ENCODE results near the gene ASIC2.

Gene ASIC2

GRCh38 chr17:33242375-33243124 is 50.5 kb downstream of the ASIC2 start:
- DNase-seq: no peak

DNA sequence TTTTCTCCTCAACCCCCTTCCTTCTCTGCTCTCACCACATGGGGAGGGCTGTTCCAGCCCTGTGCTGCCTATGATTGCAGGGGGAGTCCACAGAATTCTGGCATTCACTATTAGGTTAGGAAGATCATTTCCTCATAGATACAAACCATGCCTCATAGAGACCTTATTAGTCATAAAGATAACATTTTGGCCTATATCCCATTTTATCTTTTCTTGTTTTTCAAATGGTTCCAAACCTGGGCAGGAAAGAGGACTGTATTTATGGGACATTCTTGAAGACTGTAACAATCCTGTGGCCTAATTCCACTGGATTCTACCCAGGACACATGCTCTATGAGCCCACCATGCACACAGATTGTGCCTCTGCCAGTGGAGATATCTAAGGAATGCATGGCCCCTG is 51.7 kb downstream of the ASIC2 start:
- DNase-seq: no peak

DNA sequence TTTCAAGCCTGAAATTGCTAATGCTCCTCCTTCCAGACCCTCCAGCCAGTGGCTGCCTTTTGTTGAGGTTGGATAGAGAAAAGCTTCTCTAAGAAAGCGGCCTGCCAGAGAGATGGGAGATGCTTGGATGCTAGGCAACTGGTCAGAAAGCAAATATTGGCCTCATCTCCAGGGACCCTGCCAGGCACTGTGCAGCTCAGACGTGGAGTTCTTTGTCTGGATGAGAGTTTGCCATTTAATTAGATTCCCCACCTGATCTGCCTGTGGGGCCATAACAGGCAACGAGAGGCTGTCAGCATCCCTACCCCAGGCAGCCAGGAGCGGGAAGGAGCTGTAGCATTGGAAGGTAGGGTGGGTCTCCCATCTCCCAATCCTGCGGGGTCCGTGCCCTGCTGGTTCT is 52.7 kb downstream of the ASIC2 start:
- DNase-seq: no peak

DNA sequence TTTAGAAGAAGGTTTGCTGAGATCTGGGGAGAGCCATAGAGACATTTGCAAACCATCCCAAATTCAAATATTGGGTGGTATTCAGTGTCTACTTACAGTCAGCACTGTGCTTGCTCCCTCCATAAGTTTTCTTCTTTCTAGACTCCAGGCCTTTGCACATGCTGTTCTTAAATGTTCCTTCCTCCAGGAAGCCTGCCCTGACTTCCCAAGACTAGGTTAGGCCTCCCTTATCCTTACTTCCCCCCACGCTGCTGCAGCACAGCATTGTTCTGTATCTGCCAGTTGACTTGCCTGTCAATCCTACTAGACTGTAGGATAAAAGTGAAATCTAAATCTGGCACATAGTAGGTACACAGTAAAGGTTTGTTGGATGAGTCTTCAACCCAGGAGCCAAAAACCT is 53.4 kb downstream of the ASIC2 start:
- DNase-seq: no peak

- DNase-seq: no peak
These were observed 58.0 kb downstream of the ASIC2 start for GRCh38 chr17:33234930-33235685.

DNA sequence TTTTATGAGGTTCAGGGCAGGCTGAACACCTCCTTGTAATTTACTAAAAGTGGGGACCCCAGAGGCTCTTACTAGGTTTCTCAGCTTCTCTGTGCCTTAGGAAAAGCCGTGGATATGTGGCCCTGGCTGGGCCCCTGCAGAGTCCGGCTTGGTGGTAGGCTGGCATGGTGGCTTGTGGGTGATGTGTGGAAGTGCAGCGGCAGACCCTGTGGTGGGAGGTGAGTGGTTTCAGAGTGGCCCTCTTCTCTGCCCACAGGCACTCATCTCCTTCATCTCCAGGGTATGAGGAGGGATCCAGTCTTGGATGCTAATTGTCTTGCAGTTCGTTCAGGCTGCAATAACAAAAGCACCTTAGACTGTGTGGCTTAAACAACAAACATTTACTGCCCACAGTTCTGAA is 58.9 kb downstream of the ASIC2 start:
- no peak for DNase-seq

DNA sequence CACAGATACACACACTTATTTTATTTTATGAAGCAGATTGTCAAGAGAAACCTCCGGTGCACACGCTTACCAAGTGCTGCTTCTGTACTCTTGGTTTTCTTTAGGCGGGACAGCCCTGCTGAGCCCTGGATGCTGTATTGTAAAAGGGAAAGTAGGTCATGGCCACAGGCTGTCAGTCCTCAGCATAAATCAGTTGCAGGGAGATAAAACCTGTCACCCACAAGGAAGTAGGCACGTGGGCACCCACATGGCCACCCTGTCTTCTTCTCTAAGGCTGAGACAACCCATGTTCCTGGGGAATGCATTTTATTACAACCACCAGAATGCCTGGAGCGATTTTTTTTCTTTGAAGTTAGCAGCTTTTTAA is 59.3 kb downstream of the ASIC2 start:
- peak in 1 of 2 donors; percentile 14 for DNase-seq

DNA sequence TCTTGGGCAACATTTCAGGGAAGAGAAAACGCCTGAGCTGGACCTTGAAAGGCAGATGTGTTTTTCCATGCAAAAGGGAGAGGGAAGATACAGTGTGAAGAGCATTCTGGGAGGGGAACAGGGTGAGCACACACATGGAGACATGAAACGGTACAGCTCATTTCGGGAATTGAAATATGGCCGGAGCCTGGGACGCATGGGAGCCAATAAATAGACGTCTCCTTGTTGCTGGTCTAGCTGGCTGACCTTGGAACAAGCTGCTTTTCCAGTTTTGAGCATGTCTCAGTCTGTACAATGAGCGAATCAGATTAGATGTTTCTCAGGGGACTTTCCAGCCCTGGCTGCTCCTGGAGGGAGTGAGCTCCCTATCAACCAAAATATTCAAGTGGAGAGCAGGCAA is 63.6 kb downstream of the ASIC2 start:
- DNase-seq: no peak

GRCh38 chr17:33229028-33229427 is 64.1 kb downstream of the ASIC2 start:
- no peak for DNase-seq

GRCh38 chr17:33228548-33228947 is 64.5 kb downstream of the ASIC2 start:
- DNase-seq: no peak

DNA sequence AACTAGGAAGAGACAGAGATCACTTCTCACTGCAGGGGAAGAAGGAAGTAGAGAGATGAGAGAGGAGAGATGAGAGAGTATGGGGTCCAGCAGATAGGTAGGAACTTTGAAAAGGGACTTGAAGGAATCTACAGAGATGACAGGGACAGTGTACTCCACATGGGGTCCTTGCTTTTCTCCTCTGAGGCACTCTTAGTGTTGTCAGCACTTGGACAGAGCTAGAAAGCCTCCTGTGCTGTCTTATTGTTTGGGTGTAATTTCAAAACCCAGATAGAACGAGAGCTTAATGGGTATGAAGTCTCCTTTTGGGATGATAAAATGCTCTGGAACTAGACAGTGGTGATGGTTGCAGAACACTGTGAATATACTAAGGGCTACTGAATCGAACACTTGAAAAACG is 65.2 kb downstream of the ASIC2 start:
- DNase-seq: no peak

DNA sequence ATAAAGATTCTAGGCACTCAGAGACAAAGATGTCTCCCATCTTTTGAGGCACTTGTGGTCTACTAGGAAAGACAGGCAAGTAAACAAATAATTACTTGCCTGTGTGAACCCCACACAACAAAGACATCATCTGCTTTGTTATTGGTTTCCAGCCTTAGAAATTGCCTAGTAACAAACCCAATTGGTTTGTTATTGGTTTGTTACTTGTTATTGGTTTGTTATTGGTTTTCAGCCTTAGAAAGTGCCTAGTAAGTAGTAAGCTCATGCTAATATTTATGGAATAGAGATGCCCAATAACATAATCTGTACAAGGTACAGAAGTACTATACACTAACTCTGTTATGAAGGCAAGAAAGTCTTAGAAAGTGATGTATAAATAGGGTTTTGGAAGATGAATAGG is 67.1 kb downstream of the ASIC2 start:
- no peak for DNase-seq

- DNase-seq: no peak
These were observed 67.6 kb downstream of the ASIC2 start for GRCh38 chr17:33225509-33225908.

- DNase-seq: no peak
These were observed 73.1 kb downstream of the ASIC2 start for GRCh38 chr17:33220036-33220435.

DNA sequence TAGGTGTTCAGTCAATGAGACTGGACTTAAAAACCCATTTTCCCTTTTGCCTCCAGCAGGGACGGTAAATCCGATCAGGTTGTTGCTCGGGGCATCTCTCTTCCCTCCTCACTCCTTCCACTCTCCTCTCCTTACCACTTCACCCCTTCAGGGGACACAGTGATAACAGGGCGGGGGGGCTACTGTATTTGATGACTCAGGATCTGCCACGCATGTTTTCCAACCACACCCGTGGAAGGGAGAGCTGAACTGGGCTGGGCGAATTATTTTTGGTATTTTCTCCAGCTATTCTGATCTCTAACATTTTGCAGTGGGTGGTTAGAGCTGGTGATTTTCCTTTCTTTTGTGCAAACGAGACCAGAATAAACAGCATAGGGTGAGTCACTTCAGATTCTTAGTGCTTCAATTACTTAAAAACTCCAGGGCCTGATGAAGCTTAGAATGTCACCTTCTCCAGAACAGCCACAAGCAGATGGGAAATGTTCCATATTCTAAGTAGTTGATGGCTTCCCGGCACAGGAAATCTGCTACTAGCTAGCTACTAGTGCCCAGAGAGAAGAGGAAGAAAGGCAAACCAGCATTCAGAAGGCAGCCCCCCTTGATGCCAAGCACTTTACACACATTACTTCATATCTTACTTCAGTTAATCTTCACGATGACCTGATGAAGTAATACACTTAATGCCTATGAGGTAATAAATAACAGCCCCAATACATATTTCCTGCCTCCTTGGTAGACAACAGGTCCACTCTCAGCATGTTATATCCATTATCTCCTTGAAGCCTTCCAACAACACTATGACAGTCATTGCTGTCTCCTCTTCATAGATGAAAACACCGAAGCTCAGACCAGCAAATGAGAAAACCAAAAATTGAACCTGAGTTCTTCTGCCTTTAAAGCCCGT is 74.1 kb downstream of the ASIC2 start:
- DNase-seq: no peak

GRCh38 chr17:33217891-33218290 is 75.2 kb downstream of the ASIC2 start:
- DNase-seq: no peak

GRCh38 chr17:33214996-33215395 is 78.1 kb downstream of the ASIC2 start:
- DNase-seq: no peak

GRCh38 chr17:33210285-33210684 is 82.8 kb downstream of the ASIC2 start:
- no peak for DNase-seq

- no peak for DNase-seq
These were observed 83.4 kb downstream of the ASIC2 start for GRCh38 chr17:33209671-33210070.

GRCh38 chr17:33207231-33207630 is 85.9 kb downstream of the ASIC2 start:
- DNase-seq: no peak

- no peak for DNase-seq
These were observed 87.5 kb downstream of the ASIC2 start for GRCh38 chr17:33205552-33205951.

DNA sequence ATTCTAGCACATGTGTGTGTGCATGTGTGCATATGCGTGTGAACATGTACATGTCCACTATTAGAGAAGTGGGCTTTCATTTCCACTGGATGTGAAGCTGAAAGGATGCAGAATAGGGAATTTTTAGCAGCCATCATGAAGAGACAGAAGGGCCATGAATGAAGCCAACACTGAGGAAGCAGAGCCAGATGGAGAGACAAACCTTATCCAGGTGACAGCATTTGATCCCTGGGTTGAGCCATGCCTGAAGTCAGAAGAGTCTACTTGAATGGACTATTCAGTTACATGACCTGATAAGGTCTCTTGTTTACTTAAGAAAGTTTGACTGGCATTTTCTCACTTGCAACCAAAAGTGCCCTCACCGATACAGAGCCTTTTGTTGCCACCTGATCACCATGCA is 88.4 kb downstream of the ASIC2 start:
- no peak for DNase-seq

GRCh38 chr17:33204156-33204555 is 88.9 kb downstream of the ASIC2 start:
- no peak for DNase-seq
